ENCODE measurements around the gene DOCK1. TPM values are rescaled to one million over a fixed set of nuclear protein-coding genes. Genes with fewer than 3 reads are reported as not detected.

DOCK1 gene
- total RNA-seq, 2 experiments from 2014 or later = 0.05 TPM; not detected in 1

DNA sequence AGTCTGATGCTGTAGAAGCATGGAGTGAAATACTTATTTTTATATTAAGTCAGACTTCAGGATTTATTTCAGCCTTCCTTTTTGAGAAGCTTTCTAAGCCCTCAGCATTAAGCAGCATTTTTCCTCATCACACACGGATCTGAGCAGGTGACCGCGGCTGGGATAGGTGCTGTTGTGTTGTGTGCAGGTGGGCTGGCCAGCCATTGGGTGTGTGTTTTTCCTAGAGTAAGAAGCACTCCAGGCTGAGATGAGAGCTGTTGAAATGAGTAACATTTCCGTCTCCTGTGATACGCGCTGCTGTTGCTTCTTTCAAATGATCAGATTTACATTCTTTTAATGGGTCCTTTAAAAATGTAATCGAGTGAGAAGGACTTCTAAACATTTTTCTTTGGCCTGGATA, 227.2 kb downstream of the DOCK1 start:
- CTCF ChIA-PET = no interaction called here
- Mint-ChIP-seq H3K4me1 (no peaks in the 10 kb centered on the region), H3K36me3 (ENCODE audit: low read depth) (no peaks in the 10 kb centered on the region), H3K9me3 (no peaks in the 10 kb centered on the region), H3K27ac (no peak overlapping the region), H3K27me3 (no peaks in the 10 kb centered on the region), H3K4me3 (no peak overlapping the region)
- no peak for DNase-seq
- POLR2A ChIA-PET = no interaction called here

DNA sequence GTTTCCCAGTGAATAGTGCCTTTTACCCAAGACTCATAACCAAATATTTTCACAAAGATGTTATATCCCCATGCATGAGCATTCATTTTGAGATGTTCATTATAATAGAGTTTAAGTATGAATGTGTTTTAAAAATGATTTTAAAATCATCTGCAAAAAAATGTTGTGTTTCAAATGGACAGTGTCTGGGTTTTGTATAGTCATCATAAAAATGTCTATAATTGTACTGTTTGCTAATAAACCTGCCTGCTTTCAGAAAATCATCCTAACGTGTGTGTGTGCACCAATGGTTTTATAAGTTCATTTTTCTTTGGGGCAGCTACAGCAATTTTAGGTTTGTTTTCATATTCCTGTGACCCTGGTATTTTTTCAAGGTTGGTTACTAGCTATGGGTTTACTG, 228.0 kb downstream of the DOCK1 start:
- H3K4me3 Mint-ChIP-seq = no peak overlapping the region
- CTCF ChIA-PET = no interaction called here
- no peaks in the 10 kb centered on the region for H3K27me3 Mint-ChIP-seq
- no peaks in the 10 kb centered on the region for H3K9me3 Mint-ChIP-seq
- no peak overlapping the region for H3K27ac Mint-ChIP-seq
- no peaks in the 10 kb centered on the region for H3K4me1 Mint-ChIP-seq
- POLR2A ChIA-PET = no interaction called here
- no peak for DNase-seq
- H3K36me3 Mint-ChIP-seq (ENCODE audit: low read depth) = no peaks in the 10 kb centered on the region

GRCh38 chr10:127133672-127134500, 228.7 kb downstream of the DOCK1 start:
- no peak for DNase-seq
- Mint-ChIP-seq H3K4me3 (no peak overlapping the region), H3K36me3 (ENCODE audit: low read depth) (no peaks in the 10 kb centered on the region), H3K27ac (no peak overlapping the region), H3K9me3 (no peaks in the 10 kb centered on the region), H3K4me1 (no peaks in the 10 kb centered on the region), H3K27me3 (no peaks in the 10 kb centered on the region)
- ChIA-PET POLR2A (no interaction called here), CTCF (no interaction called here)

- no peaks in the 10 kb centered on the region for H3K4me1 Mint-ChIP-seq
- ChIA-PET CTCF (no interaction called here), POLR2A (no interaction called here)
- no peak overlapping the region for H3K4me3 Mint-ChIP-seq
- H3K27me3 Mint-ChIP-seq = no peaks in the 10 kb centered on the region
- no peaks in the 10 kb centered on the region for H3K9me3 Mint-ChIP-seq
- H3K27ac Mint-ChIP-seq = no peak overlapping the region
- no peaks in the 10 kb centered on the region for H3K36me3 Mint-ChIP-seq (ENCODE audit: low read depth)
- no peak for DNase-seq
Observed at GRCh38 chr10:127135844-127136577, 230.8 kb downstream of the DOCK1 start.

DNA sequence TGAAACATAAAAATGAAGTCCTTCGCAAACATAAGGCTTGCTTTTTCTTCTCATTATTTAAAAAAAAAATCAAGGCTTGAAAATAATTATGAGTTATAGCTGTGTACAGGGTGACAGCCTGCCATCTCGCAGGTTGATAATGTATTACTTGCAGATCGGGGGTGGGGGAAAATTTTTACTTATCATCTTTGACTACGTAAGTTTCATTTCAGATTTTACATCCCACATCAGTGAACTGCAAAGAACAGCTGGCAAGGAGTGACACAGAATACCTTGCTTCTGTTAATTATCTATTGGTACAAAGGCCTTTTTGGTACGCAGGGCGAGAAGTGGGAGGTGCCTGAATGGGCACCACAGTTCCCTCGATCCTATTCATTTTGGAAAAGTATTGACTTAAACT, 232.2 kb downstream of the DOCK1 start:
- H3K27me3 Mint-ChIP-seq = no peaks in the 10 kb centered on the region
- ChIA-PET POLR2A (no interaction called here), CTCF (no interaction called here)
- no peaks in the 10 kb centered on the region for H3K9me3 Mint-ChIP-seq
- H3K4me3 Mint-ChIP-seq = no peak overlapping the region
- H3K27ac Mint-ChIP-seq = no peak overlapping the region
- no peak for DNase-seq
- H3K4me1 Mint-ChIP-seq = no peaks in the 10 kb centered on the region
- no peaks in the 10 kb centered on the region for H3K36me3 Mint-ChIP-seq (ENCODE audit: low read depth)

- no peaks in the 10 kb centered on the region for H3K36me3 Mint-ChIP-seq (ENCODE audit: low read depth)
- DNase-seq = no peak
- no peaks in the 10 kb centered on the region for H3K9me3 Mint-ChIP-seq
- H3K27me3 Mint-ChIP-seq = no peaks in the 10 kb centered on the region
- CTCF ChIA-PET = no interaction called here
- POLR2A ChIA-PET = no interaction called here
- H3K27ac Mint-ChIP-seq = no peak overlapping the region
- H3K4me1 Mint-ChIP-seq = no peaks in the 10 kb centered on the region
- H3K4me3 Mint-ChIP-seq = no peak overlapping the region
Observed at GRCh38 chr10:127142136-127142535, 236.9 kb downstream of the DOCK1 start.

GRCh38 chr10:127142856-127143255, 237.6 kb downstream of the DOCK1 start:
- Mint-ChIP-seq H3K27ac (no peak overlapping the region), H3K4me1 (no peaks in the 10 kb centered on the region), H3K36me3 (ENCODE audit: low read depth) (no peaks in the 10 kb centered on the region), H3K27me3 (no peaks in the 10 kb centered on the region), H3K9me3 (no peaks in the 10 kb centered on the region), H3K4me3 (no peak overlapping the region)
- no peak for DNase-seq
- ChIA-PET POLR2A (no interaction called here), CTCF (no interaction called here)

DNA sequence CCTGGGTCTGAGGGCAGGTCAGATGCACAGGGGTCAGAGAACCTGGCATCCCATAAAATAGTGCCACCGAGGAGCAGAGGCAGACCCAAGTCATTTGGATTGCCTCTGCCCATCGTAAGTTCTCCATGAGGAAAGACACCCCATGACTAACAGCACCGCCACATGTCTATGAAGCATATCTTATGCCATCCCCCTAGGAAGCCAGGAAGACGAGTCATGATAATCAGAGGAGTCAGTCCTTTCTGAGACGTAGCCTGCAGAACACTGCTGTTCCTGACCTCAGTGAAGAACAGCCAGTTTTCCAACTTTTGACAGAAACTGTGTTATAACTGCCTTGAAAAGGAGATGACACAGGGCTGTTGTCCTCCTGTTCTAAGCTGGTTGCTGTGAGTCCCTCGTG, 239.9 kb downstream of the DOCK1 start:
- ChIA-PET CTCF (no interaction called here), POLR2A (no interaction called here)

GRCh38 chr10:127146661-127147060, 241.4 kb downstream of the DOCK1 start:
- Mint-ChIP-seq H3K27me3 (no peaks in the 10 kb centered on the region), H3K4me1 (no peaks in the 10 kb centered on the region), H3K36me3 (ENCODE audit: low read depth) (no peaks in the 10 kb centered on the region), H3K27ac (no peak overlapping the region), H3K9me3 (no peaks in the 10 kb centered on the region), H3K4me3 (no peak overlapping the region)
- ChIA-PET POLR2A (no interaction called here), CTCF (interaction anchor here (0.6 kb wide), 1 partner anchor 38 kb away, joined by 3 read pairs; no protein-coding TSS in a partner anchor)
- DNase-seq = no peak

More for the DNA sequence above, 239.9 kb downstream of the DOCK1 start:
- H3K27ac Mint-ChIP-seq = no peak overlapping the region
- H3K27me3 Mint-ChIP-seq = no peaks in the 10 kb centered on the region
- no peaks in the 10 kb centered on the region for H3K9me3 Mint-ChIP-seq
- DNase-seq = no peak
- no peaks in the 10 kb centered on the region for H3K36me3 Mint-ChIP-seq (ENCODE audit: low read depth)
- no peaks in the 10 kb centered on the region for H3K4me1 Mint-ChIP-seq
- H3K4me3 Mint-ChIP-seq = no peak overlapping the region

GRCh38 chr10:127148066-127148932, 243.1 kb downstream of the DOCK1 start:
- H3K27me3 Mint-ChIP-seq = no peaks in the 10 kb centered on the region
- CTCF ChIA-PET = no interaction called here
- no peak overlapping the region for H3K4me3 Mint-ChIP-seq
- H3K4me1 Mint-ChIP-seq = no peaks in the 10 kb centered on the region
- H3K36me3 Mint-ChIP-seq (ENCODE audit: low read depth) = no peaks in the 10 kb centered on the region
- DNase-seq = no peak
- no peak overlapping the region for H3K27ac Mint-ChIP-seq
- POLR2A ChIA-PET = no interaction called here
- H3K9me3 Mint-ChIP-seq = no peaks in the 10 kb centered on the region

DNA sequence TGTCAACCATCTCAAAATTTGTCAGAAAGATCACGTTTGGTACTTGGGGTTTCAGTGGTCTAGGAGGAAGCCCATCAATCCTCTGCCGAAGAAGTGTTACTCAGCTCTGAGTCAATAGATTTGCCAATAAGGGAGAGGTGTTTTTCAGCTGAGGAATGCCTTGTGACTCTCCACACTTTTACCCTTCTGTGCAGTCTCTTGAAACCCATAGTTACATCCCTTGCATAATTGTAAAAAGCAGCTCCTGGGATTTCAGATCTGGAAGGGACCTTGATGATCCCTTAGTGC, 243.6 kb downstream of the DOCK1 start:
- no peaks in the 10 kb centered on the region for H3K9me3 Mint-ChIP-seq
- POLR2A ChIA-PET = no interaction called here
- CTCF ChIA-PET = no interaction called here
- DNase-seq = no peak
- no peaks in the 10 kb centered on the region for H3K27me3 Mint-ChIP-seq
- no peak overlapping the region for H3K27ac Mint-ChIP-seq
- H3K4me3 Mint-ChIP-seq = no peak overlapping the region
- no peaks in the 10 kb centered on the region for H3K36me3 Mint-ChIP-seq (ENCODE audit: low read depth)
- no peaks in the 10 kb centered on the region for H3K4me1 Mint-ChIP-seq

- H3K9me3 Mint-ChIP-seq = no peaks in the 10 kb centered on the region
- no peak overlapping the region for H3K4me3 Mint-ChIP-seq
- POLR2A ChIA-PET = no interaction called here
- CTCF ChIA-PET = no interaction called here
- no peaks in the 10 kb centered on the region for H3K27me3 Mint-ChIP-seq
- no peak for DNase-seq
- no peak overlapping the region for H3K27ac Mint-ChIP-seq
- H3K36me3 Mint-ChIP-seq (ENCODE audit: low read depth) = no peaks in the 10 kb centered on the region
- no peaks in the 10 kb centered on the region for H3K4me1 Mint-ChIP-seq
Observed at GRCh38 chr10:127149501-127150081, 244.4 kb downstream of the DOCK1 start.

DNA sequence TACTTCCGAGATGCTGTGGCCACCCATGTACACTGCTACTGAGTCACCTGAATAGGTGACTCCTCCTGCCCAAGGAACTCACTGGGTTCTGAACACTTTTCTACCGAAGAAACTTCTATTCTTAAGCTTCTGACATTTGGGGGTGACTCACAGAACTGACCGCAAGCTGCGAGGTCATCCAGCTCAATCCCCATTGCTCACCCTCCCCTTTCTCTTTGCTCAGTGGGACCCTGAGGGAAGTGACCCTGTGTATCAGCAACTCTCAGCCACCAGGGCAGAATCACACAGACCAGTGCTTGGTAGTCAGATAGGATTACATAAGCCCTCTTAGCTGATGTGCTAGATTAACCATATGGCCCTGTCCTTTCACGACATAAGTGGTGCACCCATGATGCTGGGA, 244.9 kb downstream of the DOCK1 start:
- H3K9me3 Mint-ChIP-seq = no peaks in the 10 kb centered on the region
- DNase-seq = no peak
- no peaks in the 10 kb centered on the region for H3K36me3 Mint-ChIP-seq (ENCODE audit: low read depth)
- ChIA-PET POLR2A (no interaction called here), CTCF (interaction anchor here (0.6 kb wide), 1 partner anchor 617 kb away, joined by 3 read pairs; no protein-coding TSS in a partner anchor)
- H3K4me3 Mint-ChIP-seq = no peak overlapping the region
- no peaks in the 10 kb centered on the region for H3K27me3 Mint-ChIP-seq
- no peaks in the 10 kb centered on the region for H3K4me1 Mint-ChIP-seq
- no peak overlapping the region for H3K27ac Mint-ChIP-seq

Data from activated CD4-positive, alpha-beta T cell treated with anti-CD3 and anti-CD28 coated beads, Interleukin-2, amount 10 ng/mL, durations not matched to agents 7 days and 5 days (primary cell).